ENCODE data around the gene PAPPA2. TPM values are rescaled to one million over a fixed set of nuclear protein-coding genes. Genes with fewer than 3 reads are reported as not detected.

Gene PAPPA2
- total RNA-seq, 3 donors from 2014 or later: 1.2 to 3.9 (median 2.6) TPM

DNA sequence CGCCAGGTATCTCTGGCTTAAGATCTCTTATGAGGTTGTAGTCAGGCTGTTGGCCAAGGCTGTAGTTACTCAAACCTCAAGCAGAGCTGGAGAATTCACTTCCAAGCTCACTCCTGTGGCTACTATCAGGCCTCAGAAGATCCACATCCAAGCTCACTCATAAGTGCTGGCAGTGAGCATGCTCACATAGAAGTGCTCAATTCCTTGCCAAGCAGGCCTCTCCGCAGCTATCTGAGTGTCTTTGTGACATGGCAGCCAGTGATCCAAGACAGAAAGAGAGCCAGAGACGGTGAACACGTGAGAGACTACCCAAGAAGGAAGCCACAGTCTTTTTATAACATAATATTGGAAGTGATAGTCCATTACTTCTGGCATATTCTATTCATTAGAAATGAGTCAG is 278.2 kb downstream of the PAPPA2 start:
- Histone ChIP-seq H3K4me3 (no peak overlapping the region), H3K27me3 (no peaks in the 10 kb centered on the region), H3K9me3 (no peaks in the 10 kb centered on the region), H3K4me1 (no peaks in the 10 kb centered on the region), H3K36me3 (no peaks in the 10 kb centered on the region), H3K27ac (no peak overlapping the region)
- TF ChIP-seq POLR2AphosphoS5 (IDR thresholded peaks at IDR 0.05) (no peak), POLR2A (IDR thresholded peaks at IDR 0.05) (no peak), CTCF (IDR thresholded peaks at IDR 0.05) (no peak)
- intact Hi-C loops (cut with DNase I; ENCODE audit: low total_unique reads): no loop called here
- no peak for DNase-seq (ENCODE audit: low spot score in 2 of 2)

- TF ChIP-seq CTCF (IDR thresholded peaks at IDR 0.05): no peak
- no peak for TF ChIP-seq POLR2A (IDR thresholded peaks at IDR 0.05)
- TF ChIP-seq POLR2AphosphoS5 (IDR thresholded peaks at IDR 0.05): no peak
- H3K4me3 ChIP-seq: no peak overlapping the region
- H3K27me3 ChIP-seq: no peaks in the 10 kb centered on the region
- no peak for DNase-seq (ENCODE audit: low spot score in 2 of 2)
- H3K27ac ChIP-seq: no peak overlapping the region
- H3K36me3 ChIP-seq: no peaks in the 10 kb centered on the region
- no peaks in the 10 kb centered on the region for H3K4me1 ChIP-seq
- H3K9me3 ChIP-seq: no peaks in the 10 kb centered on the region
- intact Hi-C loops (cut with DNase I; ENCODE audit: low total_unique reads): no loop called here
These were observed 279.3 kb downstream of the PAPPA2 start for GRCh38 chr1:176742322-176742721.

- Histone ChIP-seq H3K27me3 (no peaks in the 10 kb centered on the region), H3K4me3 (no peak overlapping the region), H3K27ac (no peak overlapping the region), H3K9me3 (no peaks in the 10 kb centered on the region), H3K4me1 (no peaks in the 10 kb centered on the region), H3K36me3 (no peaks in the 10 kb centered on the region)
- TF ChIP-seq POLR2AphosphoS5 (IDR thresholded peaks at IDR 0.05) (no peak), CTCF (IDR thresholded peaks at IDR 0.05) (no peak), POLR2A (IDR thresholded peaks at IDR 0.05) (no peak)
- intact Hi-C loops (cut with DNase I; ENCODE audit: low total_unique reads): no loop called here
- DNase-seq (ENCODE audit: low spot score in 2 of 2): no peak
These were observed 281.2 kb downstream of the PAPPA2 start for GRCh38 chr1:176744142-176744541.

DNA sequence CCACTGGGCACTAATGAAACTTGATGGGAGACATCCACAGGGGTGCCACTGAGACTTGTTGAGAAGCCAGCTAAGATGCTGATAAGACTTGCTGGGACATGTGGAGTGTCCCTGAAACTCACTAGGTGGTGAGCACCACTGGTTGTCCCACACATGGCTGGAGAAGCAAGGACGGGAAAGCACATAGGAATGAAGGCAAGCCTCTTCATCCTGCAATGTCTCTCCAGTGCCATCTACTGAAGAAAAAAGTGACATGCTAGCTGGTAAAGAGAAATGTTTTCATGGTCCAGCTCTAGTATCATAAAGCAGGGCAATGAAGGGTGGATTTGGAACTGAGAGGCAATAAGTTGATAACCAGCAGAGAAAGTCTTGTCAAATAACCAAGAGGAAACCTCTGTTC is 283.0 kb downstream of the PAPPA2 start:
- Histone ChIP-seq H3K27ac (no peak overlapping the region), H3K4me1 (no peaks in the 10 kb centered on the region), H3K27me3 (no peaks in the 10 kb centered on the region), H3K4me3 (no peak overlapping the region), H3K36me3 (no peaks in the 10 kb centered on the region), H3K9me3 (no peaks in the 10 kb centered on the region)
- TF ChIP-seq POLR2AphosphoS5 (IDR thresholded peaks at IDR 0.05): no peak
- TF ChIP-seq POLR2A (IDR thresholded peaks at IDR 0.05): no peak
- no peak for TF ChIP-seq CTCF (IDR thresholded peaks at IDR 0.05)
- no peak for DNase-seq (ENCODE audit: low spot score in 2 of 2)
- intact Hi-C loops (cut with DNase I; ENCODE audit: low total_unique reads): no loop called here

GRCh38 chr1:176752505-176752904 is 289.5 kb downstream of the PAPPA2 start:
- intact Hi-C loops (cut with DNase I; ENCODE audit: low total_unique reads): no loop called here
- H3K36me3 ChIP-seq: no peaks in the 10 kb centered on the region
- no peaks in the 10 kb centered on the region for H3K9me3 ChIP-seq
- TF ChIP-seq CTCF (IDR thresholded peaks at IDR 0.05): no peak
- no peak for TF ChIP-seq POLR2AphosphoS5 (IDR thresholded peaks at IDR 0.05)
- no peak for TF ChIP-seq POLR2A (IDR thresholded peaks at IDR 0.05)
- no peaks in the 10 kb centered on the region for H3K4me1 ChIP-seq
- no peaks in the 10 kb centered on the region for H3K27me3 ChIP-seq
- no peak overlapping the region for H3K4me3 ChIP-seq
- H3K27ac ChIP-seq: no peak overlapping the region
- DNase-seq (ENCODE audit: low spot score in 2 of 2): no peak

All from breast epithelium (tissue), 4 donors.